Right ventricle myocardium superior (tissue), 1 donor: ENCODE measurements around the gene RECQL5. TPM values are rescaled to one million over a fixed set of nuclear protein-coding genes. Genes with fewer than 3 reads are reported as not detected.
A peak's percentile ranks its signal among the peaks of the same experiment; 100 is the strongest.

Experiments used
- ATAC-seq: fragments of 200-7000 bp; cut with Tn5 transposase; one replicate; pipeline ENCODE4 v1.9.1; 2020; ENCODE audit warnings: mild to moderate bottlenecking; ENCODE audit not compliant: poor library complexity
- DNase-seq: peaks from one replicate; pipeline ENCODE4 v3.0.0-alpha.2; 2020
- intact Hi-C: fragments of 100-400 bp; cut with DNase I; formaldehyde crosslinking; loops from one replicate; pipeline ENCODE4 v1.11.2; 2022
- total RNA-seq: library from RNA; stranded (reverse); fragmentation: NEBNext Ultra II Directional; extraction: Animal tissue kit (Norgen Biotek cat#: 25700); gene quantifications from one replicate; pipeline ENCODE4 v1.2.1, GENCODE V29; 2021
- donor health status: DM: no; HTN: yes; CAD: no; lungs with severe emphysema.

Gene RECQL5
- total RNA-seq, 1 donor from 2014 or later, result 14.1 TPM

DNA sequence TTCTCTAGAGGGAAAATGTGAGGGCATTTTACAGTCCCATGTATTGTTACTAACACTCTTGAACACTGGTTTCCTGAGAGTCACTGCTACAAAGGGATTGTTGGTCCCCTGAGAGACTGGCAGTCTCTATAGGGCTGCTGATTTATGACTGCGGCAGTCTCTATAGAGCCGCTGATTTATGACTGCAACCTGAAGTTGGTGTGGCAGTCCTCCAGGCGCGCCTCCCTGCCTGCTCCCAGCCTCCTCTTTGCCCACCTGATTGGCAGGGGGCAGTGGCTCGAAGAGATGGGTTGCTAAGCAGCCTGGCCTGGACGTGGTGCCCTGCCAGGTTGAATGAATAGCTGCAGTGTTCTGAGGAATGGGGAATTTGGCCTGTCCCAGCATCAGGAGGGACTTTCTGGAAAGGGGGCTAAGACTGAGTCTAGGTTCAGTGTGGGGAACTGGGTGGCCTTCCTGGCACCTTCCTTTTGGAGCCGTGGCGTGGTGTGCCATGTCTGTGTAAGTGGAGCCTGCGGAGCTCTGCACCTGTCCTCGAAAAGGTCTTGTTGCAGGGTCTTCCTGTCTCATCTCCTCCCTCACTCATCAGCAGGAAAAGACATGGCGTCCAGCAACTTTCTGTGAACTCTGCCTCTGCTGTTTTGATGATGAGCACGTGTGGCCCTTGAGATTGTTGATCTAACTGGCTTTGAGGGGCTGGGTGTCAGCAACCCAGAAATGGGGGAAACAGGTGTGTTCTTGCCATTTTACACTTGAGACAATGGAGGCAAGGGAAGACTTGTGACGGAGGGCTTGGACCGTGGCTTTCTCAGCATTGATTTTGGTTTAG, 25.1 kb upstream of the RECQL5 start:
- DNase-seq (no peak), ATAC-seq (no peak)
- intact Hi-C loops, result no loop called here

GRCh38 chr17:75691371-75691791, 24.4 kb upstream of the RECQL5 start:
- DNase-seq (no peak), ATAC-seq (no peak)
- intact Hi-C loops, result no loop called here

DNA sequence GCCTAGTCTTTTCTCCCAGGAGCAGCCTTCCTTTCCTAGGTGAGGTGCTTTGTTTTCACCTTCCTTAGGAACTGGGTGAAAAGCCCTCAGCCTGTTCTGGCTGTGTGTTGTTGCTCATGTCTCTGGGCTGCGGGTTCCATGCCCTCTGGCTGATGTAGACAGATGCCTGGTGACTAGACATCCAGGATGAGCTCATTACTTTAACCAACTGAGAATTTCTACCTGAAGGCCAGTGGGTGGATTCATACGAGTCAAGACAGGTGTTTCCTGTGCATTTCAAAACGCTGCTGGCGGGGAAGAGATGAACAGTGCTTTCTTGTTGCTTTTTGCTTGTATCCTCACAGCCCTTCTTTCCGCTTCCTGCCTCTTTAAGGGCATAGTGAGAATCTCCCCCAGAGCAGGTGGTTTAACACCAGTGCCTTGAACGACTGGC, 22.5 kb upstream of the RECQL5 start:
- ATAC-seq (no peak), DNase-seq (no peak)
- intact Hi-C loops, result no loop called here

GRCh38 chr17:75688209-75688825, 21.4 kb upstream of the RECQL5 start:
- intact Hi-C loops, result no loop called here
- ATAC-seq, result no peak
- no peak for DNase-seq

DNA sequence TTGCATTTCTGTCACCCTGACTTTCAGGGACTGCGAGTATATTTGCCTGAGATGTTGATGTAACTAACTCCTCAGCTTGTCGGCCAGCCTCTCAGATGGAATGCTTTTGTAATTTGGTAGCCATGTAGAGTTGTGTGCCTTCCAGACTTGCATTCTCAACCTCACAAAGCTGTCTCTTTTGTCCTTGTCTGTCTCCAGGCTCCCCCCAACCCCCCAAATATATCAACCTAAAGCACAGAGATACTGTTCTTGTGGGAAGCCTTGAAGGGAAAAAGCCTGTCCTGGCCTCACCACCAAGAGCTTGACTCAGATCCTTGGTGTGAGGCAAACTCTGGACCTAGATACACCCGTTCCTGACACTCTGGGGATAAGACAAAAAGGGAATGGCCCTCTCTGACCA, 18.5 kb upstream of the RECQL5 start:
- intact Hi-C loops, result no loop called here
- ATAC-seq, result no peak
- no peak for DNase-seq

GRCh38 chr17:75684924-75685323, 18.0 kb upstream of the RECQL5 start:
- ATAC-seq, result no peak
- intact Hi-C loops, result no loop called here

GRCh38 chr17:75684249-75684648, 17.3 kb upstream of the RECQL5 start:
- intact Hi-C loops, result no loop called here

More at GRCh38 chr17:75684924-75685323, 18.0 kb upstream of the RECQL5 start:
- no peak for DNase-seq

DNA sequence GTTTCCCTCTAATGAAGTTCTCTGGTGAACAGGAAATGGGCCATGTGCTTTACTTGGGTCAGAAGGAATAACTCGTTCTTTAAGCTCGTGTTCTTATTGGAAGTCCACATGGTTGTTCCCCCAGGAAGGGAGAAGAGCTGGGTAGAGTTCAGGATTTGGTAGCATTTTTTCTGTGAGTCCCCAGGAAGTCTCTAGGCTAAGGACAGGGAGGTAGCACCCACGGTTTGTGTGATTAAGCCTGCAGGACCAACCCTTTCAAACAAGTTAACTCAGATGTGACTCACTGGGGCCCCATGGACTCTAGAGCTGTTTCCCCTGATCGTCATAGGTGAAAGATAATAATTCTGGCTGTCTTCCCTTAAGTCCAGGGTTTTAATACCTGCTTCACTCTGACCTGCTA, 16.6 kb upstream of the RECQL5 start:
- intact Hi-C loops, result no loop called here
- ATAC-seq (no peak), DNase-seq (no peak)

More at GRCh38 chr17:75684249-75684648, 17.3 kb upstream of the RECQL5 start:
- DNase-seq, result no peak
- no peak for ATAC-seq

GRCh38 chr17:75681289-75681688, 14.3 kb upstream of the RECQL5 start:
- no peak for ATAC-seq
- intact Hi-C loops, result loop anchor here (2.0 kb wide), 1 partner anchor 68 kb away; no protein-coding TSS in a partner anchor
- DNase-seq, result no peak

DNA sequence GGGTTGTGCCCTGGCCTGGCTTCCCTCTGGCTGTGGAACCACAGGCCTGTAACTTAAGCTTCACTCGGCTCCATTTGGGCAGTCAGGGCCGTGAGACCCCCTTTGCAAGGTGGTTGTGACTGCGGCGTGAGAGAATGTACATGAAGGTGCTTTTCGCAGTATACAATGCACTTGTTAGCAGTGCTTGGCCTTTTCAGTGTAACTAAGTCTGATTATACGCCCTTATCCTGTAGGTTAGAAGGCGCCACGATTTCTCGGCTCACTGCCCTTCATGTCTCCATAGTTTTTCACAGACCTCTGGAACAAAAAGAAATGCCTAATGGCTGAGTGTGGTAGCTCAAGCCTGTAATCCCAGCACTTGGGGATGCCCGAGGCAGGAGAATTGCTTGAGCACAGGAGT, 13.5 kb upstream of the RECQL5 start:
- intact Hi-C loops, result loop anchor here (2.0 kb wide), 1 partner anchor 68 kb away; no protein-coding TSS in a partner anchor
- DNase-seq, result no peak
- ATAC-seq, result no peak

DNA sequence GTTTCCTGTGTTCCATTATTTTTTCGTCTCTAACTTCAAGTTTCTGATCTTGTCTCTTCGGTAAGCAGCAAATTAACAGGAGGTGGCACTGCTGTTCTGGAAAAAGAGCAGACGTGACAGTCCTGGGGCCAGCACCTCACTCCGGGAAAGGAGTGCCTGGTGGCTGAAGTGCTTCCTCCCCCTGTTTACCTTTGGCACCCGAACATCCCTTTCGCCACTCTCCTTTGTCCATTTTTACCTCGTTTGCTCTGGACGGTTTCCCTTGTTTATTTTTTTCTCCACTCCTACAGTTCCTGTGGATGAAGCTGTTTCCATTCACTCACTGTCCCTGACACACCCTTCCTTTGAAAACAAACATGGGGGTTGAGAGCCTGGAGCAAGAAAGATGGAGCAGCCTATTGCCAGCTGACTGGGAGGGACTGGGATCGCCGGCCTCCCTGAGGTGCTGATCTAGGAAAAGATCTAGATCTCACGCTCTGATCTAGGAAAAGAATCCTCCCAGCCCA, 12.8 kb upstream of the RECQL5 start:
- intact Hi-C loops, result loop anchor here (2.0 kb wide), 1 partner anchor 69 kb away; no protein-coding TSS in a partner anchor
- ATAC-seq (peak; percentile 67), DNase-seq (no peak)

GRCh38 chr17:75676461-75676860, 9.5 kb upstream of the RECQL5 start:
- intact Hi-C loops, result no loop called here
- DNase-seq (no peak), ATAC-seq (no peak)

DNA sequence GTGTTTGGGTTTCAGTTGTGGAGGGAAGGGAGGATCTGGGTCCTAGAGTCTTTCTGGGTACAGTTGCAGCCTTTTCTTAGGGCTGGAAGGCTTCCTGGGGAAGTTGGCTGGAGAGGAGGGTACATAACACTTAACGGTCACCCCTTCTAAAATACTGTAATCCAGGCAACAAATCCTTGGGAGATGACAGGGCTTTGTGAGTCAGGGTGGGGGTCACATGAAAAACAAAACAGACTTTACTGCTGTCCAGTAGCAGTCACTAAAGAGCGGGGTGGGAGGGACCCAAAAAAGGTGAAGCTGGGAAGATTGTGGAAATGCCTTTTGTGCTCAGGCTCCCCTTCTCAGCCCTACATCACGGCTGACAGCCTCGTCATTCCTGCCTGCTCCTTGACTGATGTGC, 6.5 kb upstream of the RECQL5 start:
- DNase-seq, result no peak
- ATAC-seq, result no peak
- intact Hi-C loops, result no loop called here

DNA sequence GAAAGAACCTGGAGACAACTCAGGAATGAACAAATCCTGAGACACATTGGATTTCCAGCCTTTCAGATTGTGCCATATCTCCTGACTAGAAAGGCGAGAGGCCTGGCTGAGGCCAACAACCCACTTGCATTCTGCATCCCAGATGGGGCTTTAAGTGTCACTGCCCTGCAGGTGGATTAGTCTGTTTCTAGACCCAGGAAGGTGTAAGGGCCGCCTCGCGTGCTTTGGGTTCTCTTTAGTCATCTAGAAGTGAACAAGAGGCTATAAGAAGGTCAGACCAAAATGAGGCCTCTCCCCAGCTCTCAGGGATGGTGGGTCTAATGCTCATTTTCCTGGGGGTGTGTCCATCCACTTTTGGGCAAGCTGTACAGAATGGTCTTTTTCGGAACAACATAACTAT, 5.1 kb upstream of the RECQL5 start:
- no peak for ATAC-seq
- DNase-seq, result no peak
- intact Hi-C loops, result no loop called here

DNA sequence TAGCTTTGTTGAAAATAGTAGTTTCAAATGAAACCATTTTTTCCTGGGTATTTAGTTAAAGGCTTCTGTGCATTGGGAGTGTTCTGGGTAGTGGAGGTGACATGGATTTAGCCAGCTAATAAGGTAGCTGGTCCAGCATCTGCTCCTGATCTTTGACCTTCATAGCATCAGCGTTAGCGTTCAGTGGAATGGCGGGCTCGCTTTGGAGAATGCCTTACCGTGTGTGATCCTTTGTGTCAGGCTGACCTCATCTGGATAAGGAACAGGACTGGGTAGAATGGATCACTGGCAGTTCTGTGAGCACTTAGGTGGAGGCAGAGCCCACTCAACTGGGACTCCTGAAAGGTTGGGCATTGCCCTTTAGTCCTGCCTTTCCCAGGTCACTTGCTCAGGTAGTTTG, 3.9 kb upstream of the RECQL5 start:
- DNase-seq (no peak), ATAC-seq (no peak)
- intact Hi-C loops, result no loop called here

DNA sequence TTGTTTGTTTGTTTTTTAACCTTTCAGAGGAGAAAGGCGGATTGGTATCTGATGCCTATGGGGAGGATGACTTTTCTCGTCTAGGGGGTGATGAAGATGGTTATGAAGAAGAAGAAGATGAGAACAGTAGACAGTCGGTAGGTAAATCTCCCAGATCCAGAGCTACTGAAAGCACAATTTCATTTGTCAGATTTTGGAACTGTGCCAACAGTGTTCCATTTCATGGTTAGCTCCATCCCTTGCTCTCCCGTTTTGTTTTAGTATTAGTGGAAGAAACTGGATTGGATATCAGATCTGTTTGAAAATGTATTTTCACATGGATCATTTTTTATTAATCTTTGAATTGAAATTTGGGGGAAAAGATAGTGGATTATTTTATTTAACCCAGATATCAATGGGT, 1.5 kb upstream of the RECQL5 start:
- no peak for ATAC-seq
- intact Hi-C loops, result no loop called here

DNA sequence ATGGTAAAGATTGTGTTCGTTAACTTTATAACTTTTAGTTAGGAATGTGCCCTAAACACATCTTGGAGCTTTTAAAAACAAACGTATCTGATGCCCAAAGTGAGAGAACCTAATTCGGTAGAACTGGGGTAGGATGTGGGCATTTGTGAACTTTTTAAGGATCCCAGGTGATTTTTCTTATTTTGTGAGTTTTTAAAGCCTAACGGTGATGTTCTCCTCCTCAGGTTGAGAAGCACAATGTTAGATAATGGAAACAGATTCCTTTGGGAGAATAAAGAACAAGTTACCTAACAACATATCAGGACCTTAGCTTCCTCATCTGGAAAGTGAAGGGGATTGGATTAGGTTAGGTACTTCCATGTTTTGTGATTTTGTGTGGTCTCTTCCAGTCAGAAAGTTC, 871 bp upstream of the RECQL5 start:
- ATAC-seq (no peak), DNase-seq (no peak)

More for the DNA sequence above, 1.5 kb upstream of the RECQL5 start:
- no peak for DNase-seq

GRCh38 chr17:75665981-75666380, 973 bp downstream of the RECQL5 start:
- DNase-seq (no peak), ATAC-seq (no peak)
- intact Hi-C loops, result no loop called here

More for the DNA sequence above, 871 bp upstream of the RECQL5 start:
- intact Hi-C loops, result no loop called here

- intact Hi-C loops, result no loop called here
- ATAC-seq (no peak), DNase-seq (no peak)
These were observed 2.8 kb downstream of the RECQL5 start for GRCh38 chr17:75664099-75664549.

GRCh38 chr17:75662511-75662910, 4.4 kb downstream of the RECQL5 start:
- intact Hi-C loops, result no loop called here
- ATAC-seq (no peak), DNase-seq (no peak)
